ENCODE data around the gene ZNF615.
"Not testable (repeated sequence)": the region's sequence is repeated elsewhere in the genome, so short reads cannot be mapped to it uniquely, and the experiment has no call there.

Gene ZNF615

DNA sequence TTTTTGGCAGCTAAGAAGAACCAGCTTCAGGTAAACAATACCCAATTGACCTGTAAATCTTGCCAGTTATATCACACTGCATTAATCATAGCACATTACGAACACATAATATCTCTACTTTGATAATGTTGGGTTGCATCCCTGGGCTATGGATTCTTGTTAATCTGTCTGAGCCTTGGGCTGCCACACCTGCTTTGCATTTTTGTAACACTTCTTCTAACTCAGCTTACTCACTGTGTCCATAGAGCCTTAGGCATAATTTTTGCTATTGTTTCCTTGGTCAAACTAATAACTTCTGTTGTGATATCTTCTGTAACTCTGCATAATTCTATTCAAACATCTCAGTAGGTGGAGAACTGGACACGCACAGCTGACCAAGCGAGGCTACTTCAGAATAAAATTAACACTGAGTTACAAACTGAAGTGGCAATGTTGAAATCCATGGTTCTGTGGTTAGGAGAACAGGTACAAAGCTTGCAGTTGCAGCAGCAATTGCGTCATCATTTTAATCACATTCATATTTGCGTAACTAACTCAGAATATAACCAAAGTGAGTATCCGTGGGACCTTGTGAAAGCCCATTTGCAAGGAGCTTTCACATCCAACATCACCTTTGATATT lies 27.8 kb downstream of the ZNF615 start:
- no peak for DNase-seq

DNA sequence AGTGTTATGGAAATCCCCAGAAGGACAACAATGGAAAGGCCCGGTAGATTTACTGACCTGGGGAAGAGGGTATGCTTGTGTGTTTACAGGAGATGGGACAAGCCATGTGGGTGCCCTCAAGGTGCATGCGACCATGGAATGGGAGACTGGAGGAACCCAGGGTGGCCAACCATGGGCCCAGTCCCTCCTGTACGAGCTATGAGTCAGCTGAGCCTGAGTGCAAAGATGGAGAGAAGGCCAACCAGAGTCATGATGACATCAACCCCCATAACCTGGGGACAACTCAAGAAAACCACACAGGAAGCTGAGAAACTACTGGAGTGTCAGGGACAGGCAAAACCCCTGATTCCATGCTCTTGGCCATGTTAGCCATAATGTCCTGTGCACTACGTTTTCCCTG lies 29.1 kb downstream of the ZNF615 start:
- no peak for DNase-seq

DNA sequence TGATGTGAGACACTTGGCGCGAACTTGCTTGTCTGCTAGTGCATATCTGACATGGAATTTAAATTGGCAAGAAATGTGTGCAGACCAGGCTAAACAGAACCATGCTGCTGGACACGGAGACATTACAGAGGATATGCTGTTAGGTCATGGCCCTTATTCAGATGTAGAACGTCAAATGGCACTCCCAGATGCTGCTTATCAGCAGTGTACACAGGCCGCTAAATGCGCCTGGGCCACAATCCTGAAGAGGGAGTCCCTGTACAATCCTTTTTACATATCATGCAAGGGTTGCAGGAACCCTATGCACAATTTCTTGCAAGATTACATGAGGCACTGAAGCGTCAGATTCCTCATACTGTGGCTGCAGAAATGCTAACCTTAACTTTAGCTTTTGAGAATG lies 30.7 kb downstream of the ZNF615 start:
- DNase-seq: no peak

DNA sequence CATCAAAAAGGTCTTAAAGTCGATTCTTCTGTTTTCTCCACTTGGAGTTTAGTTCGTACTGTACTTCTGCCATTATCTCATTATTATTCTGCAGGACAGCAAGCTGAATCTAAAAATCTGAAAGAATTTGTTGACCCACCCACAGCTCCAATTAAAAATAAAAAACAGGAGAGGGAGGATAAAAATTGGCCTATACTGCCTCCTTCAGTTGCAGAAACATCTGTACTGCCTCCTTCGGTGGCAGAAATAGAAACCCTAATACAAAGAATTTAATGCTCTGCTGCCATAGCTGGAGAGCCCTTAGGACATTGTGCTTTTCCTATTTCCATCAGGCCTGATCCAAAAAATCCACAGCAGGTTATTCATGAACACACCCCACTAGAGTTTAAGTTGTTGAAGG lies 31.2 kb downstream of the ZNF615 start:
- no peak for DNase-seq

DNA sequence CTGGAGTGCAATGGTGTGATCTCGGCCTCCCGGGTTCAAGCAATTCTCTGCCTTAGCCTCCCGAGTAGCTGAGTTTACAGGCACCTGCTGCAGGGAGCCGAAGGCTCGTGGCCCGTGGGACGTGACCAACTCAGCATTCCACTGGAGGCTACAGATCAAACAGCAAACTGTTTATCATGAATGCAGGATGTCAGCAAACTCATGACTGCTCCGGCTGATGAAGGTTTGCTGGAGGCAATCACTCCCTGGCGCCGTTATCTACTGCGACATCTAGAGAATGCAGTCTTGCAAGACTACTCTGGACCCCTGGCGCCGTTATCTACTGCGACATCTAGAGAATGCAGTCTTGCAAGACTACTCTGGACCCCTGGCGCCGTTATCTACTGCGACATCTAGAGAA lies 32.2 kb downstream of the ZNF615 start:
- not testable (repeated sequence) for DNase-seq

DNA sequence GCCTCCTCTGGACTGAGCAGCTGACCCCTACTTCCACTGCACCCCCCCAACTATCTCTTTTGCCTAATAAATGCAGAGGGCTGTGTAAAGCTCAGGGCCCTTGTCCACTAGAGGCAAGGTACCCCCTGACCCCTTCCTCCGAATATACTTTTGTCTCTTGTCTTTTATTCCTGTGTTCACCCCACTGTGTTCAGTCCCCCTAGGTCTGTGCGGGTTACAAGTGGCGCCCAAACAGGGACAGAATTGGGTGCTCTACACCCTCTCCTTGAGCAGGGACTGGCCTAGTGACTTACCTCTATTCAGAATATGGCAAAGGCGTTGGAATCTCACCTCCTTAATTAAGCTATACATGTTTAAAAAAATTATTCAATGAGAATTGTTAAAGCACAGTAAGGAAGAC lies 36.4 kb downstream of the ZNF615 start:
- DNase-seq: no peak

DNA sequence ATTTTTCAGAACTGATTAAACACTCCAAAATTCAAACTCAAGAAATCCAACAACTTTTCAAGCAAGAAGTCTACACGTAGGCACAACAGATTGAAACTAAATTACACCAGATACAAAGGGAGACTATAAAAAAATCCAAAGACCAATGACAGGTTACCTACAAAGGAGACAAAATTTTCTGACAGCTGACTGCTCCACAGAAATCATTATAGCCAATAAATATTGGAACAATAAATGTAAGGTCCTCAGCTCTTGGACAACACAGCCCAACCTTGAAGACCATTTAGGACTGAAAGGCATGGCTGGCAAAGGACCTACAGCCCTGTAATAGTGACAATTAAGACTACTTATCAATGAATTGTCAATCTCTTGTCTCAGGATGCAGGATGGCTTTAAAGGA lies 37.3 kb downstream of the ZNF615 start:
- no peak for DNase-seq

DNA sequence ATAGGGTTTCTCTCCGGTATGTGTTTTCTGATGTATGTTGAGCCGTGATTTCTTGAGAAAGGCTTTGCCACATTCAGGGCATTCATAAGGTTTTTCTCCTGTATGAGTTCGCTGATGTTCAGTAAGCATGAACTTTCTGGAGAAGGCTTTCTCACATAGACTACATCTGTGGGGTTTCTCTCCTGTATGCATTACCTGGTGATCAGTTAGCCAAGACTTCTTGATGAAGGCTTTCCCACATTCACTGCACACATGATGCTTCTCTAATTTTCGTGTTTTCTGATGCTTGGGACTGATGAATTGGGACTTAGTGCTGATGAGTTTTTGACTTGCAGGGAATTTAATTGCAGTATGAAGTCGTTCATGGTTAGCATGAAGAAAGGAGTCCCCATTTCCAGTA lies 42.4 kb downstream of the ZNF615 start:
- DNase-seq: no peak

DNA sequence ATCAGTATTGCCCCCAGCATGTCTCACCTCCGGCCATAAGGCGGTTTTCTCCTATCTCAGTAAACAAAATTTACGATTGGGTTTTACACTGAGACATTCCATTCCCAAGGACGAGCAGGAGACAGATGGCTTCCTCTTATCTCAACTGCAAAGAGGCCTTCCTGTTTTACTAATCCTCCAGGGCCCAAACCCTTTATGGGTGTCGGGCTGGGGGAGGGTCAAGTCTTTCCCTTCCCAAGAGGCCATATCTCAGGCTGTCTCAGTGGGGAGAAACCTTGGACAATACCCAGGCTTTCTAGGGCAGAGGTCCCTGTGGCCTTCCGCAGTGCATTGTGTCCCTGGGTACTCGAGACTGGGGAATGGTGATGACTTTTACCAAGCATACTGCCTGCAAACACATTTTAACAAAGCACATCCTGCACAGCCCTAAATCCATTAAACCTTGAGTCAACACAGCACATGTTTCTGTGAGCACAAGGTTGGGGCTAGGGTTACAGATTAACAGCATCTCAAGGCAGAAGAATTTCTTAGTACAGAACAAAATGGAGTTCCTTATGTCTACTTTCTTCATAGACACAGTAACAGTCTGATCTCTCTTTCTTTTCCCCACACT lies 47.3 kb downstream of the ZNF615 start:
- DNase-seq: not testable (repeated sequence)

DNA sequence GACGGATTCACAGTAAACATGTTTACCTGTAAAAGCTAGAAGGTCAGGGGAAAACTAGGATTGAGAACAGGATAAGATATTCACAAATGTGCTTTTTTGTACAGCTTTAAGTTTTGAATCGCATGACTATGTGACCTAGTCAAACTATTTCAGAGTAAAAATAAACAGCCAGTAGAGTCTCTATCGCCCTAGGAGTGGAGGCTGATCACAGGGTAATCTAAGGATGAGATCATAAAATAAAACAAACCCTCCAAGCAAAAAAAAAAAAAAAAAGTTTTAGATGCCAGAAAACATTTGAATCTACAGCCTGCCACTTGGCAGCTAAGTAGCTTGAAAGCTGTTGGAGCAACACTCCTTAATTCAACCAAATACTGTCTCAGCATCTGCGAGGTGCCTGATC lies 48.2 kb downstream of the ZNF615 start:
- DNase-seq: no peak

DNA sequence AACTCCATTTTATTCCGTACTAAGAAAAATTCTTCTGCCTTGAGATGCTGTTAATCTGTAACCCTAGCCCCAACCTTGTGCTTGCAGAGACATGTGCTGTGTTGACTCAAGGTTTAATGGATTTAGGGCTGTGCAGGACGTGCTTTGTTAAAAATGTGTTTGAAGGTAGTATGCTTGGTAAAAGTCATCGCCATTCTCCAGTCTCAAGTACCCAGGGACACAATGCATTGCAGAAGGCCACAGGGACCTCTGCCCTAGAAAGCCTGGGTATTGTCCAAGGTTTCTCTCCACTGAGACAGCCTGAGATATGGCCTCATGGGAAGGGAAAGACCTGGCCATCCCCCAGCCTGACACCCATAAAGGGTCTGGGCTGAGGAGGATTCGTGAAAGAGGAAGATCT lies 50.2 kb downstream of the ZNF615 start:
- DNase-seq: not testable (repeated sequence)

DNA sequence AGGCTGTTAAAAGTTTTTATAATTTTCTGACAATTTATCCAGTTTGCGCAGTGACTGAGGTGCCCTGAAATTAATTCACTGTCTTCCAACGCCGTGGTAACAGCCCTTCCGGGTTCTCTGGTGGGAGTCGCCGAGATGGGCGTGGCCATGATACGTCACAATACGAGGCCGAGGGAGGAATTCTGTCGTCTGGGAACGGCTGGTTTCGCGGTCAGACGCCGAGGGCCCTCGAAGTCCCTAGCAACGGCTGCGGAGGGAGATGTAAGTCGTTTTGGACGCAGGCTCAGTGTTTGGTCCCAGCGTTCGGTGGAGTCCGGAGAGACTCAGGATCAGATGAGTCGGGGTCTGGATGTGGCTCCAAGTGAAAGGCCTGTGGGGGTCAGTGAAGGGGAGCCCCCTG lies 59.0 kb downstream of the ZNF615 start:
- no peak for DNase-seq

DNA sequence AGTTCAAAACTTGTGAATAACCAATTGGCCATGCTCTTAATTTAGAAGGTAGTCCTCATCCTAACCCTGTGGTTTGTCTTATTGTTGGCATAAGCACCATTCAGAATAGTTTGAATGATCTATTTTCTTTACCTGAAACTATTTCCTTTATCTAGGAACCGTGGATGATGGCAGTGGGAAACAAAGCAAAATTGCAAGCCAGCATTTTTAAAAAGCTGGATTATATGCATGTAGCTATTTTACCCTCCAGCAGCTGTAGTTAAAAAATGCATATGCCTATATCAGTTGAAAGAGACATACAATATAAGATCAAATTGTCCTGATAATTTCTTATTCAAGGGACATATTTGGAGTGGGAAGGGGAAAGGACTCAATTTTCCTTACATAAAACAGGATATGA lies 61.4 kb downstream of the ZNF615 start:
- DNase-seq: no peak

DNA sequence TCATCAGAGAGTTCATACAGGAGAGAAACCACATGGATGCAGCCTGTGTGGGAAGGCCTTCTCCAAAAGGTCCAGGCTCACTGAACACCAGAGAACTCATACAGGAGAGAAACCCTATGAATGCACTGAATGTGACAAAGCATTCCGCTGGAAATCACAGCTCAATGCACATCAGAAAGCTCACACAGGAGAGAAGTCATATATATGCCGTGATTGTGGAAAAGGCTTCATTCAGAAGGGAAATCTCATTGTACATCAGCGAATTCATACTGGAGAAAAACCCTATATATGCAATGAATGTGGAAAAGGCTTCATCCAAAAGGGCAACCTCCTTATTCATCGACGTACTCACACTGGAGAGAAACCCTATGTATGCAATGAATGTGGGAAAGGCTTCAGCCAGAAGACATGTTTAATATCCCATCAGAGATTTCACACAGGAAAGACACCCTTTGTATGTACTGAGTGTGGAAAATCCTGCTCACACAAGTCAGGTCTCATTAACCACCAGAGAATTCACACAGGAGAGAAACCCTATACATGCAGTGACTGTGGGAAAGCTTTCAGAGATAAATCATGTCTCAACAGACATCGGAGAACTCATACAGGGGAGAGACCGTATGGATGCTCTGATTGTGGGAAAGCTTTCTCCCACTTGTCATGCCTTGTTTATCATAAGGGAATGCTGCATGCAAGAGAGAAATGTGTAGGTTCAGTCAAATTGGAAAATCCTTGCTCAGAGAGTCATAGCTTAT lies 63.0 kb downstream of the ZNF615 start:
- no peak for DNase-seq

Data from activated naive CD4-positive, alpha-beta T cell treated with Interleukin-2 at 50 U/mL for 16 hours (primary cell).